Caco-2 (cell line): Measurements from ENCODE around the gene LRRC28. TPM values are rescaled to one million over a fixed set of nuclear protein-coding genes. Genes with fewer than 3 reads are reported as not detected.

Source experiments
- BruUV-seq: library from RNA; stranded (reverse); fragments of 400-500 nt; replicated peaks from 2 replicates; lab custom pipeline; 2021; lab: Mats Ljungman, UMichigan
- CTCF ChIA-PET: fragments of 300-600 bp; sonication (Branson Sonifier 250); formaldehyde crosslinking; loops from one replicate; lab custom pipeline; 2022; ENCODE audit warnings: antibody characterized with exemption; lab: Charles Lee
- POLR2A ChIA-PET: fragments of 300-600 bp; sonication (Branson Sonifier 250); formaldehyde crosslinking; loops from one replicate; lab custom pipeline; 2022; ENCODE audit warnings: antibody characterized with exemption; lab: Charles Lee
- DNase-seq, 2 experiments: peaks; one replicate each; pipeline versions ENCODE4 v3.0.0 to v3.0.0-alpha.2; 2020 to 2022
- H3K27me3 ChIP-seq: replicated peaks from 2 replicates; pipeline ENCODE4 v1.6.0; 2011; ENCODE audit warnings: low read length; ENCODE audit not compliant: control insufficient read depth, insufficient read depth
- H3K36me3 ChIP-seq: 2 replicates; pipeline ENCODE4 v1.5.1; 2011; ENCODE audit warnings: low read length; ENCODE audit not compliant: control insufficient read depth, insufficient read depth
- H3K4me1 ChIP-seq: fragments of 250-450 bp; sonication (Bioruptor Pico); 2 replicates; pipeline ENCODE4 v1.5.1; 2020; ENCODE audit warnings: mild to moderate bottlenecking
- H3K4me3 ChIP-seq: 2 replicates; pipeline ENCODE4 v1.5.1; 2011; ENCODE audit warnings: low read depth, mild to moderate bottlenecking, control low read depth, low read length
- H3K9me3 ChIP-seq: fragments of 250-450 bp; sonication (Bioruptor Pico); 2 replicates; pipeline ENCODE4 v1.5.1; 2020; ENCODE audit warnings: mild to moderate bottlenecking, moderate library complexity
- H3K27ac Mint-ChIP-seq: one replicate; pipeline ENCODE4 v1.8.0; 2022; ENCODE audit warnings: mixed read lengths; ENCODE audit not compliant: unreplicated experiment
- H3K27me3 Mint-ChIP-seq: one replicate; pipeline ENCODE4 v1.8.0; 2022; ENCODE audit warnings: mixed read lengths; ENCODE audit not compliant: insufficient read depth, unreplicated experiment
- H3K36me3 Mint-ChIP-seq: one replicate; pipeline ENCODE4 v1.8.0; 2022; ENCODE audit warnings: mild to moderate bottlenecking, mixed read lengths; ENCODE audit not compliant: insufficient read depth, unreplicated experiment
- H3K4me1 Mint-ChIP-seq: one replicate; pipeline ENCODE4 v1.8.0; 2022; ENCODE audit warnings: low read depth, mixed read lengths; ENCODE audit not compliant: unreplicated experiment
- H3K4me3 Mint-ChIP-seq: one replicate; pipeline ENCODE4 v1.8.0; 2022; ENCODE audit warnings: mild to moderate bottlenecking, moderate library complexity, mixed read lengths; ENCODE audit not compliant: unreplicated experiment
- H3K9me3 Mint-ChIP-seq: one replicate; pipeline ENCODE4 v1.8.0; 2022; ENCODE audit warnings: mixed read lengths; ENCODE audit not compliant: unreplicated experiment
- intact Hi-C: fragments of 100-400 bp; cut with micrococcal nuclease; formaldehyde crosslinking; loops from one replicate; pipeline ENCODE4 v1.10.0; 2022; ENCODE audit not compliant: unreplicated experiment
- total RNA-seq: library from RNA; stranded (reverse); gene quantifications from 2 replicates; pipeline ENCODE4 v1.2.3, GENCODE V29; 2022
- TF ChIP-seq, protein P1 (sequence below), 2 experiments: fragments of 200-600 bp in 1 of 2; IDR thresholded peaks; 1 replicate in 1 of 2; 2 replicates in 1 of 2; pipeline versions ENCODE4 v1.5.1 to v1.8.0; 2011 to 2022; ENCODE audit warnings: antibody characterized with exemption in 1 of 2, control low read depth in 1 of 2, inconsistent platforms in 1 of 2, low read depth in 1 of 2, low read length in 1 of 2, mild to moderate bottlenecking in 1 of 2, moderate library complexity in 1 of 2; ENCODE audit not compliant: insufficient read depth in 1 of 2, severe bottlenecking in 1 of 2, unreplicated experiment in 1 of 2

The LRRC28 gene
- total RNA-seq, 1 experiment from 2014 or later = 17.8 TPM

DNA sequence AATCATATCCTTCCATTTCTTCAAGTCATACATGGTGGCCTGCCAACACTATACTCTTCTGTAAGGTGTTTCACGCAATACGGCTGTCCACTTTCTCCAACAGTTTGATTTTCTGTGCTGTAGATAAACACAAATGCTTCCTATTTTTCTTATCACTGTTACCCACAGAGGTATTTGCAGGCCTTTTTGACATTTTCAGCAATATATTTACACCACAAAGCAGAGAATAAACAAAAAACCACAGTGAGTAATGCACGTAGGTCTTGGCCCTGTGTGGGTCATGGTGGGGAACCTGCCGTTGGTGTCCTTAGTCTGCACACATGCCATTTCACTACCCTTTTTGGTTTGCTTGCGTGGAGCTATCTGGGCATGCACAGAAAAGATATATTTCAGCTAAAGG lies 59.5 kb downstream of the LRRC28 start:
- CTCF ChIA-PET = no interaction called here

DNA sequence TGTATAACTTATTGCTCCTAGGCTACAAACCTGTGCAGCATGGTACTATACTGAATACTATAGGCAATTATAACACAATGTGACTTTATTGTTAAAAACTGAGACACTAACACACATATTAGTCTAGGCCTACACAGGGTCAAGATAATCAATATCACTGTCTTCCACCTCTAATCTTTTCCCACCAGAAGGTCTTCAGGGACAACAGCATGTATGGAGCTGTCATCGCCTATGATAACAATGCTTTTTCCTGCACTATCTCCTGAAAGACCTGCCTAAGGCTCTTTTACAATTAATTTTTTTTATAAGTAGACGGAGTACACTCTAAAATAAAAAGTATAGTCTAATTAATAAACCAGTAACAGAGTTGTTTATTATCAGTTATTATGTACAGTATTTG lies 60.9 kb downstream of the LRRC28 start:
- no peaks in the 10 kb centered on the region for H3K4me1 Mint-ChIP-seq
- Histone ChIP-seq H3K36me3 (no peaks in the 10 kb centered on the region), H3K27me3 (no peaks in the 10 kb centered on the region), H3K9me3 (peaks cover 5% of the 10 kb centered on the region; the same call in 1 of the 2 replicates), H3K4me1 (peaks cover 5% of the 10 kb centered on the region; the same call in 1 of the 2 replicates), H3K4me3 (no peak overlapping the region)
- no peaks in the 10 kb centered on the region for H3K36me3 Mint-ChIP-seq
- TF ChIP-seq, protein P1, sequence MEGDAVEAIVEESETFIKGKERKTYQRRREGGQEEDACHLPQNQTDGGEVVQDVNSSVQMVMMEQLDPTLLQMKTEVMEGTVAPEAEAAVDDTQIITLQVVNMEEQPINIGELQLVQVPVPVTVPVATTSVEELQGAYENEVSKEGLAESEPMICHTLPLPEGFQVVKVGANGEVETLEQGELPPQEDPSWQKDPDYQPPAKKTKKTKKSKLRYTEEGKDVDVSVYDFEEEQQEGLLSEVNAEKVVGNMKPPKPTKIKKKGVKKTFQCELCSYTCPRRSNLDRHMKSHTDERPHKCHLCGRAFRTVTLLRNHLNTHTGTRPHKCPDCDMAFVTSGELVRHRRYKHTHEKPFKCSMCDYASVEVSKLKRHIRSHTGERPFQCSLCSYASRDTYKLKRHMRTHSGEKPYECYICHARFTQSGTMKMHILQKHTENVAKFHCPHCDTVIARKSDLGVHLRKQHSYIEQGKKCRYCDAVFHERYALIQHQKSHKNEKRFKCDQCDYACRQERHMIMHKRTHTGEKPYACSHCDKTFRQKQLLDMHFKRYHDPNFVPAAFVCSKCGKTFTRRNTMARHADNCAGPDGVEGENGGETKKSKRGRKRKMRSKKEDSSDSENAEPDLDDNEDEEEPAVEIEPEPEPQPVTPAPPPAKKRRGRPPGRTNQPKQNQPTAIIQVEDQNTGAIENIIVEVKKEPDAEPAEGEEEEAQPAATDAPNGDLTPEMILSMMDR (IDR thresholded peaks at IDR 0.05; ENCODE audit: insufficient read depth in 1 of 2, low read depth in 1 of 2, low read length in 1 of 2, severe bottlenecking in 1 of 2, unreplicated experiment in 1 of 2) = no peak
- H3K9me3 Mint-ChIP-seq = peaks cover 12% of the 10 kb centered on the region
- ChIA-PET CTCF (no interaction called here), POLR2A (no interaction called here)
- intact Hi-C loops = no loop called here
- no TSS peak for BruUV-seq
- H3K27me3 Mint-ChIP-seq = no peaks in the 10 kb centered on the region
- H3K27ac Mint-ChIP-seq = no peak overlapping the region
- DNase-seq = no peak
- H3K4me3 Mint-ChIP-seq = no peak overlapping the region

More for the DNA sequence above, 59.5 kb downstream of the LRRC28 start:
- no peak overlapping the region for H3K27ac Mint-ChIP-seq
- peaks cover 5% of the 10 kb centered on the region; the same call in 1 of the 2 replicates for H3K4me1 ChIP-seq
- H3K4me1 Mint-ChIP-seq = no peaks in the 10 kb centered on the region
- no peak overlapping the region for H3K4me3 ChIP-seq
- peaks cover 5% of the 10 kb centered on the region; the same call in 1 of the 2 replicates for H3K9me3 ChIP-seq
- H3K4me3 Mint-ChIP-seq = no peak overlapping the region
- H3K9me3 Mint-ChIP-seq = peaks cover 12% of the 10 kb centered on the region
- H3K27me3 ChIP-seq = no peaks in the 10 kb centered on the region
- intact Hi-C loops = no loop called here
- no peaks in the 10 kb centered on the region for H3K27me3 Mint-ChIP-seq
- H3K36me3 Mint-ChIP-seq = no peaks in the 10 kb centered on the region
- H3K36me3 ChIP-seq = no peaks in the 10 kb centered on the region
- no peak for DNase-seq
- TF ChIP-seq, protein P1 (IDR thresholded peaks at IDR 0.05; ENCODE audit: insufficient read depth in 1 of 2, low read depth in 1 of 2, low read length in 1 of 2, severe bottlenecking in 1 of 2, unreplicated experiment in 1 of 2) = no peak
- BruUV-seq = no TSS peak
- POLR2A ChIA-PET = no interaction called here

DNA sequence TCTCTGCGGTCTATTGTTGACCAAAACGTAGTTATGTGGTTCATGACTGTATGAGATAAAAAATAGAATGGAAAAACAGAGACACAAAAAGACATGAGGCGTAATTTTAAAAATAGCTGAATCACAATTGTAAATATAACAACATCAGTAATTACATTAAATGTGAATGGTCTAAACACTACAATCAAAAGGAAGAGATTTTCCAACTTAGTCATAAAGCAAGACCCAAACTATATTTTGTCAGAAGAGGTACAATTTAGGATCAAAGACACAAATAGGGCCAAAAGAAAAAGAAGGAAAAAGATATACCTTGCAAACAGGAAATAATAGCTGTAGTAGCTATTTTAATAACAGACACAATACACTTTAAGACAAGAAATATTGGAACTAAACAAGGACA lies 61.5 kb downstream of the LRRC28 start:
- TF ChIP-seq, protein P1 (IDR thresholded peaks at IDR 0.05; ENCODE audit: insufficient read depth in 1 of 2, low read depth in 1 of 2, low read length in 1 of 2, severe bottlenecking in 1 of 2, unreplicated experiment in 1 of 2) = no peak
- intact Hi-C loops = no loop called here
- no peaks in the 10 kb centered on the region for H3K36me3 Mint-ChIP-seq
- H3K27ac Mint-ChIP-seq = no peak overlapping the region
- peaks cover 12% of the 10 kb centered on the region for H3K9me3 Mint-ChIP-seq
- no peak for DNase-seq
- Histone ChIP-seq H3K4me1 (peaks cover 5% of the 10 kb centered on the region; the same call in 1 of the 2 replicates), H3K36me3 (no peaks in the 10 kb centered on the region), H3K9me3 (peaks cover 5% of the 10 kb centered on the region; the same call in 1 of the 2 replicates), H3K27me3 (no peaks in the 10 kb centered on the region), H3K4me3 (no peak overlapping the region)
- H3K4me3 Mint-ChIP-seq = no peak overlapping the region
- ChIA-PET CTCF (no interaction called here), POLR2A (no interaction called here)
- H3K27me3 Mint-ChIP-seq = no peaks in the 10 kb centered on the region
- no peaks in the 10 kb centered on the region for H3K4me1 Mint-ChIP-seq
- no TSS peak for BruUV-seq
